ENCODE results near the gene RABGAP1L.
"Not testable (repeated sequence)": the region's sequence is repeated elsewhere in the genome, so short reads cannot be mapped to it uniquely, and the experiment has no call there.

The RABGAP1L gene

GRCh38 chr1:174198202-174198601, 38.9 kb downstream of the RABGAP1L start:
- DNase-seq (ENCODE audit: low read depth), result no peak

DNA sequence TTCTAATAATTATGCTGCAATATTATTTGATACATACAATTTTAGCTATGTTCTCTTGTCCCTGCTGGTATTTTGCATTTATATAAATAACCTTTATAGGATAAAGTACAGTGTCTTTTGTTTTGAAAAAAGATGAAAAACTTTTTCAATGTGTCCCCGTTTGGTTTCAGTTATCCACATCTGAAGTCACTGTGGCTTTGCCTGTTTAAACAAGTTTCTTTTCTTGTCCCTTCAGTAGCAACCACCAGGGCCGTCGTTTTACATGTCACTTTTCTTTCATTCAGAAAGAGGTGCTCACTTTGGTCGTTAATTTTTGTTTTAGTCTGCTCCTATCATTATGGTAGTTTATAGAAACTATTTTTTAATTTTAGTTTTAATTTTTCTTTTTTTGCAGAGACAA, 41.4 kb downstream of the RABGAP1L start:
- no peak for DNase-seq (ENCODE audit: low read depth)

DNA sequence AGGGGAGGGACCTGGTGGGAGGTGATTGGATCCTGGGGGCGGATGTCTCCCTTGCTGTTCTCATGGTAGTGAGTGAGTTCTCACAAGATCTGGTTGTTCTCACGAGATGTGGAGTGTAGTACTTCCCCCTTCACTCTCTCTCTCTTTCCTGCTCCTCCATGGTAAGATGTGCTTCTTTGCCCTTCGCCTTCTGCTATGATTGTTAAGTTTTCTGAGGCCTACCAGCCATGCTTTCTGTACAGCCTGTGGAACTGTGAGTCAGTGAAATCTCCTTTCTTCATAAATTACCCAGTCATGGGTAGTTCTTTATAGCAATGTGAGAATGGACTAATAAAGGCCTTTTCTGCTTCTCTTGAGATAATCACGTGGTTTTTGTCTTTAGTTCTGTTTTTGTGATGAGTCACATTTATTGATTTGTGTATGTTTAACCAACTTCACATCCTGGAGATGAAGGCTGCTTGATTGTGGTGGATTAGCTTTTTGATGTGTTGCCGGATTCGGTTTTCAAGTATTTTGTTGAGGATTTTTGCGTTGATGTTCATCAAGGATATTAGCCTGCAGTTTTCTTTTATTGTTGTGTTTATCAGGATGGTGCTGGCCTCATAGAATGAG, 45.5 kb downstream of the RABGAP1L start:
- no peak for DNase-seq (ENCODE audit: low read depth)

- DNase-seq (ENCODE audit: low read depth), result no peak
Observed at GRCh38 chr1:174206148-174206836, 47.0 kb downstream of the RABGAP1L start.

DNA sequence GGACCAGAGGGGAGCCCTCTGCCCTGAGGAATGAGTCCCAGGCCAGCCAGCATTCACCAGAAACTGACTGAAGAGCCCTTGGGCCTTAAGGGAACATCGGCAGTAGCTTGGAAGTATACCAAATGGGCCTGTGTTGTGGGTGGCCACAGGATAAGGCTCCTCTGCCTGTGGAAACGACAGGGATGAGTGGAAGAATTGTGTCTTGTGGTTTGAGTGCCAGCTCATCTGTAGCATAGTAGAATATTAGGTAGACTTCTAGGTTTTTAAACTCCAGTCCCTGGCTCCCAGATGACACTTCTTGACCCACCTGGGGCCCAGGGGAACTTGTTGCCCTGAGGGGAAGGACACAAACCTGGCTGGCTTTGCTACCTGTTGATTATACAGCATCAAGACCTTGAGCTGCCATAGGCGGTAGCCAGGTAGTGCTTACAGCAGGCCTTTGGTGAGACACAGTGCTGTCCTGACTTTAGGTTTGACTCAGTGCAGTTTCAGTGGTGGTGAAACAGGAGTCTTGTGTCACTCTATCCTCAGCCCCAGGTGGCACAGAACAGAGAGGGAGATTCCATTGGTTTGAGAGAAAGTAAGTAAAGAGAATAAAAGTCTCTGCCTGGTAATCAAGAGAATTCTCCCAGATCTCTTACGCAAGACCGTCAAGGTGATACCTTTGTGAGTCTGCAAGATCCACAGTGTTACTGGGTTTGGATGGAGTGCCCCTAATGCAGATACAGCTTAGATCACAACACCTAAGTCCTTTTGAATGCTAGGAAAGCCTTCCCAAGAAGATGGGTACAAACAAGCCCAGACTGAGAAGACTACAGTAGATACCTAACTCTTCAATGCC, 50.2 kb downstream of the RABGAP1L start:
- DNase-seq (ENCODE audit: low read depth), result no peak

DNA sequence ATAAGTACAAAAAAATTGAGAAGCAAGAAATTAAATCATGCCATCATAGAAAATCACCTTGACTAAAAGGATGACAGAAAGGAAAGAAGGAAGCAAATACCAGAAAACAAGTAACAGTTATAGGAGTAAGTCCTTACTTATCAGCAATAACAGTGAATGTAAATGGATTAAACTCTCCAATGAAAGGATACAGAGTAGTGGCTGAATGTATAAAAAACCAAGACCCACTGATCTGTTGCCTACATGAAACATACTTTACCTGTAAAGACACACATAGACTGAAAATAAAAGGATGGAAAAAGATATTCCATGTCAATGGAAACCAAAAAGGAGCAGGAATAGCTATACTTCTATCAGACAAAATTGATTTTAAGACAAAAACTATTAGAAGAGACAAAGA, 52.2 kb downstream of the RABGAP1L start:
- no peak for DNase-seq (ENCODE audit: low read depth)

- no peak for DNase-seq (ENCODE audit: low read depth)
Observed at GRCh38 chr1:174215766-174216165, 56.4 kb downstream of the RABGAP1L start.

DNA sequence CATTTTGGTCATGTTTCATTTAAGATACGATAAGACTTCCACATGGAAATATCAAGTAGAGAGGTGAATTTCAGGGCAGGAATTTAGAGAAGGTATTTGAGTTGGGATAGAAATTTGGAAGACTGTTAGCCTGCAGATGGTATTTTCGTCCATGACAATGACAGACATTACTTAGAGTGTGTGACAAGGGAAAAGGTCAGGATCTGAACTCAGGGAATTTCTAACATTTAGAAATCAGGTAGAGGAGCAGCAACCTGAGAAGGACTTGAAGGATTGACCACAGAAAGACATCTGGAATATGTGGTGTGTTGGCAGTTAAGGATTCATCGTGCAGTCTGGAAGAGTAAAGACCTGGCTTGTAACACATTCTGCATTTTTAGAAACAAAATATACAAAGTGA, 57.9 kb downstream of the RABGAP1L start:
- no peak for DNase-seq (ENCODE audit: low read depth)

GRCh38 chr1:174217787-174218574, 58.7 kb downstream of the RABGAP1L start:
- no peak for DNase-seq (ENCODE audit: low read depth)

- DNase-seq (ENCODE audit: low read depth), result no peak
Observed at GRCh38 chr1:174218983-174219382, 59.7 kb downstream of the RABGAP1L start.

DNA sequence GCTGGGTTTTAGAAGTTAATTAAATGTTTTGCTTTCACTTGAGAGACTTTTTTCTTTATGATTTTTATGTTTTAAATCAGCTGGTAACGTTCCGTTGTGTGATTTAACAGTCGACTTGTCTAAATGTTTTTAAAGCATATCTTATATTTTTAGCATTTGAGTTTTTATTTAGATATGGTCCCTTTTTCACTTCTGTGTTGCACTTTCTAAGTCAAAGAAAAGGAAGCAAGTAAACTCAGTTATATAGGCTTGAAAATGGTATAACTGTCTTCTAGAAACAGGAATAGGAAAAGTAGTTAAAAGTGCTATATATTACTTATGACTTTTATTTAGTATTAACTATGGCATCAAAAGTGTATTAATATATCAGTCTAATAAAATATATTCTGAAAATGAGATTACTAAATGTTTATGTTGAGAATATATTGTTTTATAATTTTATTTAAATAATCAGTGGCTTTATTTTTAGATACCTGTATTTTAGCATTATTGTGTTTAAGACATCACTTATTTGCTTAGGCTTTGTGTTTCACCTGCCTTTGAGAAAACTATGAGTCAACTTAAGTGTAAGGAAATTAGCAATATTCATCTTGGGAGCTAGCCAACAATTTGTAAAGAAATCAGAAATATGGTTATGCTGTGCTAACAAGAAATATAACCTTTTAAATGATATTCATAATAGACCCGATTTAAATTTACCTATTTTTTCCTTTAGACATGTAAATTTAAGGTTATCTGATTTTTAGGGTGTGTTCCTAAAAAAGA, 60.5 kb downstream of the RABGAP1L start:
- DNase-seq (ENCODE audit: low read depth), result no peak

GRCh38 chr1:174221681-174222080, 62.4 kb downstream of the RABGAP1L start:
- no peak for DNase-seq (ENCODE audit: low read depth)

DNA sequence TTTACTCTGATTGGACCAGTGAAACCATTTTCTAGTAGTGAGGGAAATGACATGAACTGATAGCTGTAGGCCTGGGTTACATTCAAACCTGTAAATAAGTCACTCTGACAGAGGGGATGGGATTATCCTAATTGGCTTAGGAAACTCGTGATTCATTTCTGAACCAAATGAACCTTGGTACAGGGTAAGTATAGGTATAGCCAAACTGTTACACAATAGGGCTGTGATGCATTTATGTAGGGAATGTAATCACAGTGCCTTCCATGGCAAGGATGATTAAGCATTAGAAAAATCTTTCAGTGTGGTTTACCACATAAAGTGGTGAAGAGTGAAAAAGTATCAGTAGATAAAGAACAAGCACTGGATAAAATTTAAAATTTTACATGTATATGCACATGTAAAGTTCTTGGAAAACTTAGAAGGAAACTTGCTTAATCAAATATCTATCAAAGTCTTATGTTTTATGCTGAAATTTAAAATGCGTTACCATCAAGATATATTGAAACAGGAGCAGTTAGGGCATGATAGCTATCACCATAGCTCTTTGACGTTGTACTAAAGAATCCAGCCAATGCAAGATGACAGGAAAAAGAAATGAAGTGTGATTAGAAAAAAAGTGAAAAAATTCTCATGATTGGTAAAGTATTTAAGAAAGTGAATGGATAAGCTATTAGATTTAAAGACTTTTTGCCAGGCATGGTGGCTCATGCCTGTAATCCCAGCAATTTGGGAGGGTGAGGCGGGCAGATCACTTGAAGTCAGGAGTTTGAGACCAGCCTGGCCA, 63.0 kb downstream of the RABGAP1L start:
- DNase-seq (ENCODE audit: low read depth), result no peak

- DNase-seq (ENCODE audit: low read depth), result no peak
Observed at GRCh38 chr1:174224641-174225040, 65.3 kb downstream of the RABGAP1L start.

DNA sequence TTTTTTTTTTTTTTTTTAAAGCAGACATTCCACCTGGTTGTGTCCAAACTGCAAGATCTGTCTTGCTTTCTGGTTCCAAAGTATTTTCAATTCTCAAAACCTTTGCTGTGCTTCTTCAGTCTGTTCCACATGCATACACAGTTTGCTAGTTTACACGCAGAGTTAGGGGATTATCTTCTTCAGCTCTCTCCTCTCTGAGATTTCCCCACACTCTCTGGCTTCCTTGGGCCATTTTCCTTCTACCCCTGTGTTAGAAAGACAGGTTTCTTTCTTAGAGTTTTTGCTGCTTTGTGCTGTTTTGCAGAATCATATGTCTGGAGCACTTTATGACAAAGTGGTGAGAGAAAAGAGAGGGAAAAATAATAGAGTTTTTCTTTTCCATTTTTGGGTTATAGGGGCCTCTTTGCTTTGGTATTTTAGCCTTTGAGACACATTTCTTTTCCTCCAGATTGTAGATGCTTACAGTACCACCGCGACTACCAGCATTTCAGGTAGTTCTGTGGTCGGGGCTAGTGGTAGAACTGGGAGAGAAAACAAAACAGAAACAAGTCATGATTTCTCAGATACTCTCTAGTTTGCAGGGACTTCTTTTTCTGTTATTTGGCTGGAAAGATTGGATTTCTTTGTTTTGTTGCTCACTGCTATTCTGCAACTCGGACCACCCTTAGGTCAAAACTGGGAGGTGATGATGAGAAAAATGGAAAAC, 66.3 kb downstream of the RABGAP1L start:
- no peak for DNase-seq (ENCODE audit: low read depth)

GRCh38 chr1:174230399-174230798, 71.1 kb downstream of the RABGAP1L start:
- DNase-seq (ENCODE audit: low read depth), result no peak

DNA sequence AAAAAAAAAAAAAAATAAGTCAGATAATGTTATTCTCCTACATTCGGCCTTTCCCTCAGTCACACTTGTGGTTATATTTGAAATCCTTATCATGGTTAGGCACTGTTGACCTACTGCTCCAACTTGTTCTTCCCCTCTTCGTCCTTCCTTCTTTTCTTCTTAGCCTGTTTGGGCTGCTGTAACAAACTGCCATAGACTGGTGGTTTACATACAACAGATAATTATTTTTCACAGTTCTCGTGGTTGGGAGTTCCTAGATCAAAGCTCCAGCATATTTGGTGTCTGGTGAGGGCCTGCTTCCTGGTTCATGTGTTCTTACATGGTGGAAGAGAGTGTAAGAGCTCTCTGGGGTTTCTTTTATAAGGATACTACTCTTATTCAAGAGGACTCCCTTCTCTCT, 73.4 kb downstream of the RABGAP1L start:
- DNase-seq (ENCODE audit: low read depth), result no peak

DNA sequence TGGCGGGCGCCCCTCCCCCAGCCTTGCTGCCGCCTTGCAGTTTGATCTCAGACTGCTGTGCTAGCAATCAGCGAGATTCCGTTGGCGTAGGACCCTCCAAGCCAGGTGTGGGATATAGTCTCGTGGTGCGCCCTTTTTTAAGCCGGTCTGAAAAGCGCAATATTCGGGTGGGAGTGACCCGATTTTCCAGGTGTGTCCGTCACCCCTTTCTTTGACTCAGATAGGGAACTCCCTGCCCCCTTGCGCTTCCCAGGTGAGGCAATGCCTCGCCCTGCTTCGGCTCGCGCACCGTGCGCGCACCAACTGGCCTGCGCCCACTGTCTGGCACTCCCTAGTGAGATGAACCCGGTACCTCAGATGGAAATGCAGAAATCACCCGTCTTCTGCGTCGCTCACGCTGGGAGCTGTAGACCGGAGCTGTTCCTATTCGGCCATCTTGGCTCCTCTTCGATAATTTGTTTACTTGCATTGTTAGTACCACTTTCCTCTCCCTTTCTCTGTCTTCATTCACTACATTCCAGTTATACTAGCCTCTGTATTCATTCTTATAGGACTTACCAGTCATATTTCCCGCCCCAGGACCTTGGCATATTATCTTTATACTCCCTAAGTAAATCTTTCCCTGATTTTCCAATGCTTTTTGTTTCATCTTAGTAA, 79.7 kb downstream of the RABGAP1L start:
- not testable (repeated sequence) for DNase-seq (ENCODE audit: low read depth)

DNA sequence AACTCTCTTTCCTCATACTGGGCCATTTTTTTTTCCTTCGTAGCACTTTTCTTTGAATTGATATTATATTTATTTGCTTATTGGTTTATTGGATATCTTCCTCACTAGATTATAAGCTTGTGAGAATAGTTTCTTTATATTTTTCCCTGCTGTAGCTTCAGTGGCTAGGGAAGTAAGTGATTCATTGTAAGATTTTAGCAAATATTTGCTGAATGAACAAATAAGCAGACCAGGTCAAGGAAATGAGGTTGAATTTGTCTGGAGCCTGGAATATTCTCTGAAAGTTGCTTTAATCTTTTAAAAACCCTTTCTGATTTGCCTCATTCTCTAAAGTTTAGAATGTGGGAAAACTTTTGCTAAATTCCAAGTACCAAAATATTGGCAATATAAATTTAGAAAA, 80.2 kb downstream of the RABGAP1L start:
- no peak for DNase-seq (ENCODE audit: low read depth)

GRCh38 chr1:174242856-174243255, 83.5 kb downstream of the RABGAP1L start:
- DNase-seq (ENCODE audit: low read depth), result no peak

Measured in stimulated activated CD4-positive, alpha-beta T cell treated with anti-CD3 and anti-CD28 coated beads, Interleukin-2, amount 100 ng/mL, for 4 hours (primary cell).